ENCODE results near the gene ELP6. TPM values are rescaled to one million over a fixed set of nuclear protein-coding genes. Genes with fewer than 3 reads are reported as not detected.

Gene ELP6
- total RNA-seq, 1 experiment from 2014 or later: 61.7 TPM

Small RNAs within 50 kb of the gene (small RNA-seq; reads per million reads assigned to genes)
- gene AC099778.2 (not detected), gene RN7SL870P (not detected)

Other genes with a start within 250 kb of the ELP6 start
- 8.3 and 21.1 TPM in 2 replicates for gene KIF9, start 230.9 kb downstream of the ELP6 start, total RNA-seq (2014; rRNA removed; shearing (Covaris generic); ENCODE audit: low replicate concordance)
- 15.6 and 33.0 TPM in 2 replicates for gene KLHL18, start 230.8 kb downstream of the ELP6 start, total RNA-seq (2014; rRNA removed; shearing (Covaris generic); ENCODE audit: low replicate concordance)
- gene PTPN23, start 132.7 kb downstream of the ELP6 start, total RNA-seq (2014; rRNA removed; shearing (Covaris generic); ENCODE audit: low replicate concordance): 7.9 and 25.5 TPM in 2 replicates
- 109 and 139 TPM in 2 replicates for gene SCAP, start 37.8 kb downstream of the ELP6 start, total RNA-seq (2014; rRNA removed; shearing (Covaris generic); ENCODE audit: low replicate concordance)
- gene CSPG5, start 65.2 kb upstream of the ELP6 start, total RNA-seq (2014; rRNA removed; shearing (Covaris generic); ENCODE audit: low replicate concordance): 0.04 and 1.5 TPM in 2 replicates

Measured in Karpas-422 (cell line).